ENCODE results near the gene TTC4. TPM values are rescaled to one million over a fixed set of nuclear protein-coding genes. Genes with fewer than 3 reads are reported as not detected.

The TTC4 gene
- total RNA-seq, 2 donors from 2014 or later = 15.9 to 17.4 TPM

- Histone ChIP-seq H3K27me3 (replicated peaks; ENCODE audit: insufficient read depth) (no peaks in the 10 kb centered on the region), H3K9me3 (no peaks in the 10 kb centered on the region), H3K4me1 (replicated peaks) (no peaks in the 10 kb centered on the region), H3K36me3 (peaks cover 0 to 17% of the 10 kb centered on the region in 2 donors), H3K4me3 (no peak overlapping the region), H3K27ac (no peak overlapping the region)
- DNase-seq (ENCODE audit: low spot score) = no peak
- intact Hi-C loops (cut with DNase I) = no loop called here
- WGBS = 48% methylated on average over 4 of the region's 4 CpGs
- no peak for TF ChIP-seq POLR2AphosphoS5 (IDR thresholded peaks at IDR 0.05)
- TF ChIP-seq POLR2A (IDR thresholded peaks at IDR 0.05) = no peak
- TF ChIP-seq CTCF (IDR thresholded peaks at IDR 0.05) = no peak
Observed at GRCh38 chr1:54742282-54742681, 26.6 kb downstream of the TTC4 start.

GRCh38 chr1:54743416-54744226 is 28.0 kb downstream of the TTC4 start:
- WGBS = 74% methylated on average over 12 of the region's 12 CpGs
- Histone ChIP-seq H3K9me3 (no peaks in the 10 kb centered on the region), H3K27ac (no peak overlapping the region), H3K4me1 (replicated peaks) (no peaks in the 10 kb centered on the region), H3K27me3 (replicated peaks; ENCODE audit: insufficient read depth) (no peaks in the 10 kb centered on the region), H3K4me3 (no peak overlapping the region), H3K36me3 (peaks cover 0 to 17% of the 10 kb centered on the region in 2 donors)
- intact Hi-C loops (cut with DNase I) = no loop called here
- no peak for TF ChIP-seq CTCF (IDR thresholded peaks at IDR 0.05)
- no peak for TF ChIP-seq POLR2A (IDR thresholded peaks at IDR 0.05)
- TF ChIP-seq POLR2AphosphoS5 (IDR thresholded peaks at IDR 0.05) = no peak
- DNase-seq (ENCODE audit: low spot score) = no peak

GRCh38 chr1:54744696-54745095 is 29.0 kb downstream of the TTC4 start:
- no peak overlapping the region for H3K4me3 ChIP-seq
- TF ChIP-seq CTCF (IDR thresholded peaks at IDR 0.05) (no peak), POLR2A (IDR thresholded peaks at IDR 0.05) (no peak), POLR2AphosphoS5 (IDR thresholded peaks at IDR 0.05) (no peak)
- intact Hi-C loops (cut with DNase I) = no loop called here
- WGBS = 91% methylated on average over 3 of the region's 3 CpGs
- H3K27me3 ChIP-seq (replicated peaks; ENCODE audit: insufficient read depth) = no peaks in the 10 kb centered on the region
- H3K27ac ChIP-seq = no peak overlapping the region
- DNase-seq (ENCODE audit: low spot score) = no peak
- H3K36me3 ChIP-seq = peaks cover 0 to 13% of the 10 kb centered on the region in 2 donors
- H3K4me1 ChIP-seq (replicated peaks) = no peaks in the 10 kb centered on the region
- no peaks in the 10 kb centered on the region for H3K9me3 ChIP-seq

- Histone ChIP-seq H3K4me1 (replicated peaks) (no peaks in the 10 kb centered on the region), H3K27me3 (replicated peaks; ENCODE audit: insufficient read depth) (no peaks in the 10 kb centered on the region), H3K4me3 (no peak overlapping the region), H3K9me3 (no peaks in the 10 kb centered on the region), H3K36me3 (peaks cover 0 to 13% of the 10 kb centered on the region in 2 donors), H3K27ac (no peak overlapping the region)
- WGBS = 86% methylated on average over 6 of the region's 6 CpGs
- TF ChIP-seq CTCF (IDR thresholded peaks at IDR 0.05) (no peak), POLR2AphosphoS5 (IDR thresholded peaks at IDR 0.05) (no peak)
- no peak for DNase-seq (ENCODE audit: low spot score)
- intact Hi-C loops (cut with DNase I) = no loop called here
Observed at GRCh38 chr1:54745274-54745673, 29.6 kb downstream of the TTC4 start.

- intact Hi-C loops (cut with DNase I) = no loop called here
Observed at GRCh38 chr1:54745864-54746263, 30.2 kb downstream of the TTC4 start.

More at GRCh38 chr1:54745864-54746263, 30.2 kb downstream of the TTC4 start:
- Histone ChIP-seq H3K4me3 (no peak overlapping the region), H3K36me3 (peaks cover 0 to 13% of the 10 kb centered on the region in 2 donors), H3K27ac (no peak overlapping the region), H3K4me1 (replicated peaks) (no peaks in the 10 kb centered on the region), H3K9me3 (no peaks in the 10 kb centered on the region), H3K27me3 (replicated peaks; ENCODE audit: insufficient read depth) (no peaks in the 10 kb centered on the region)
- no peak for TF ChIP-seq CTCF (IDR thresholded peaks at IDR 0.05)
- TF ChIP-seq POLR2A (IDR thresholded peaks at IDR 0.05) = no peak
- no peak for TF ChIP-seq POLR2AphosphoS5 (IDR thresholded peaks at IDR 0.05)
- no peak for DNase-seq (ENCODE audit: low spot score)
- 100% methylated on average over 4 of the region's 4 CpGs for WGBS
